T-helper 2 cell (primary cell): ENCODE measurements around the gene GJB1.

Experiments used
- DNase-seq, 5 experiments: peaks; one replicate each; pipeline versions ENCODE4 v3.0.0 to v3.0.0-alpha.2; 2012 to 2022

Gene GJB1

DNA sequence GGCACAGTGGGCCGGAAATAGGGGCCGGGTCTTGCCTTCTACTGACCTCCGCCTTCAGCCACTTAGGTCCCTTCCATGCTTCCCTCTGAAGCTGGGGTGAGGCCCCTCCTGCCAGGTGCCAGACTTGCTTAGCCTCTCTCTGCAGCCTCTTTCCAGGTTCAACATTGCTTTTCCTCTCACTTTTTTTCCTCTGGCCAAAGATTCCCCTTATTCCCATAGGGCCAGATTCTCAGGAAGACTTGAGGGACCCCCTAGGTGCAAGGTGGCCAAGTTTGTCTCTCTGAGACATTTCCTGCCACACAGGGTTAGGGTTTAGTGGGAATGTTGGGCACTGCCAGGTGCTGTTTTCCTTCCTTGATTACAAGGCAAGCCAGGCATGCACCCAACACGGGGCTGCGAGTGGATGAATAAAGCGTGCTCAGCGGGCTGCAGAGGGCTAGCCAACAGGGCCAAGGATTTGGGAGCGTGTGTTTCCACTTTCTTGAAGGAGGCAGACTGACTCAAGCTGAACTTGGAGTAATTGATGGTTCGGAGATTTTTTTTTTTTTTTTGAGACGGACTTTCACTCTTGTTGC, 7.6 kb upstream of the GJB1 start:
- DNase-seq = no peak

- DNase-seq = no peak
Observed at GRCh38 chrX:71216485-71216884, 6.5 kb upstream of the GJB1 start.

GRCh38 chrX:71217298-71217697, 5.7 kb upstream of the GJB1 start:
- DNase-seq = no peak

DNA sequence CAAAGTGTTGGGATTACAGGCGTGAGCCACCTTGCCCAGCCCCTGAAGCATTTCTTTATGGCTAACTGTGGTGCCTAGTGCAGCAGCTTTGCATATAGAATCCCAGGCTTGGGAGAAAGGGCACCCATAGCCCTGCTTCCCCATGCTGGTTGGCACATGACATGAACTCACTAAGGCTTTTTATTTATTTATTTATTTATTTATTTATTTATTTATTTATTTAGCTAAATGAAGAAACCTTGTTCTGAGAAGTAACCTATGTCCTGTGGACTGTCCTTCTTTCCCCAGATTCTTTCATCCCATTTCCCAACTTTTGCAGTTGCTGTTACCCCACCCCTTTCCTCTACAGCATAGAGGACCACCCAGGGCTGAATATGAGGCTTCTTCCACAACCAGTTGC, 1.9 kb upstream of the GJB1 start:
- DNase-seq = no peak

DNA sequence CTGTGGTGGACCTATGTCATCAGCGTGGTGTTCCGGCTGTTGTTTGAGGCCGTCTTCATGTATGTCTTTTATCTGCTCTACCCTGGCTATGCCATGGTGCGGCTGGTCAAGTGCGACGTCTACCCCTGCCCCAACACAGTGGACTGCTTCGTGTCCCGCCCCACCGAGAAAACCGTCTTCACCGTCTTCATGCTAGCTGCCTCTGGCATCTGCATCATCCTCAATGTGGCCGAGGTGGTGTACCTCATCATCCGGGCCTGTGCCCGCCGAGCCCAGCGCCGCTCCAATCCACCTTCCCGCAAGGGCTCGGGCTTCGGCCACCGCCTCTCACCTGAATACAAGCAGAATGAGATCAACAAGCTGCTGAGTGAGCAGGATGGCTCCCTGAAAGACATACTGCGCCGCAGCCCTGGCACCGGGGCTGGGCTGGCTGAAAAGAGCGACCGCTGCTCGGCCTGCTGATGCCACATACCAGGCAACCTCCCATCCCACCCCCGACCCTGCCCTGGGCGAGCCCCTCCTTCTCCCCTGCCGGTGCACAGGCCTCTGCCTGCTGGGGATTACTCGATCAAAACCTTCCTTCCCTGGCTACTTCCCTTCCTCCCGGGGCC, 1.2 kb downstream of the GJB1 start:
- no peak for DNase-seq

DNA sequence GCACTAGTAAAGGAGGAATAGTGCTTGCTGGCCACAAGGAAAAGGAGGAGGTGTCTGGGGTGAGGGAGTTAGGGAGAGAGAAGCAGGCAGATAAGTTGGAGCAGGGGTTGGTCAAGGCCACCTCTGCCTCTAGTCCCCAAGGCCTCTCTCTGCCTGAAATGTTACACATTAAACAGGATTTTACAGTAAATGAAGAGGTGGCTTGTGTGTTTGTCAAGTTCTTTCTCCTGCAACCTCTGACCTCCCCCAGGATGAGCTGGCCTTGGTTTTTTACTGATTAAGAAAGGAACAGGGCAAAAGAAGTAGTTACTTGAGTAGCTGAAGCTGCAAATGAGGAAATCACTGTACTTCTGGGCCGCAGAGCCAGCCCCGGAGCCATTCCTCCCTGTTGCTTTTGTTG, 2.0 kb downstream of the GJB1 start:
- no peak for DNase-seq

DNA sequence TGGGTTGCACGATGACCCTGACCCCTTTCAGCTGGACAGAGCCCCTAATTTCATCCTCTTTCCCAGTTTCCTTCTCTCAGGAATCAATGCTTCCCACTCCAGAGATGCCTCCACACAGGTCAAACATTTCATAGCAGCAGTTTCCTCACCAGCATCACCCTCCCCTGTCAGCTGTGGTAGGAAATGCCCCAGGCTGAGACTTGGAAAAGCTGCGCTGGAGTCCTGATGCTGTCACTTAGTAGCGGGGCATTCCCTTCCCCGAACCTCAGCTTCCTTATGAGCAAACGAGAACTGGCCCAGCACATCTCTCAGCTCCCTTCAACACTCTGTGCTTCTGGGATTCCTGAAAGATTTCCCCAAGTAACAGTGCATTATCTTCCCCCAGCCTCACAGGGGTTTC, 2.7 kb downstream of the GJB1 start:
- DNase-seq = no peak

DNA sequence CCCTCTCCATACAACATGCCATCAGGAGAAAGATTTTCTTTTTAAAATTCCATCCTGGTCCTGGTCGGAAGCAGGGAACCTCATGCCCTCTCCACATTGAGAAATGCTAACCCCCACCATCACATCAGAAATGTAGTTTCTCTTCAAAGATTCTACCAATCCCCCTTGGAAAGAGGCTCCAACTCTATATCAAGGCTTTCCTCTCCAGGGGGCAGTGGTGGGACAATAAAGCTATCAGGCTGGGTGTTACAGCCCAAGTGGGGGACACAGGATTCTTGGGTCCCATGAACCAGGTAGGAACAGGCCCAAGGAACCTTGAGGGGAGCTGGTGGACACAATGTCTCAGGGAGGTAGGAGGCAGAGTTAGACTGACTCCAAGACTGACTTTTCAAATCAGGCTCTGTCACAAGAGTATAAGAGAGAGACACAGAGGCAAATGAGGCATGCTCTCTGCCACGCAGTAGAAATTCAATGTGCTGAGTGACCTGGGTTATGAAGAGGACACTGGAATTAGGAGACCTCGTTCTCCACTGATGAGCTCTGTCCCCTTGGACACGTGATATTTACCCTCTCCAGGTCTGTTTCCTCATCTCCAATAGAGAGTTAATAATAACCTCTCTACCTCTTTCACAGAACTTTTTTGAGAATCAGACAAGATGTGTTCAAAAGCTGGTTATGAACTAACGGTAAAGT, 4.5 kb downstream of the GJB1 start:
- no peak for DNase-seq

DNA sequence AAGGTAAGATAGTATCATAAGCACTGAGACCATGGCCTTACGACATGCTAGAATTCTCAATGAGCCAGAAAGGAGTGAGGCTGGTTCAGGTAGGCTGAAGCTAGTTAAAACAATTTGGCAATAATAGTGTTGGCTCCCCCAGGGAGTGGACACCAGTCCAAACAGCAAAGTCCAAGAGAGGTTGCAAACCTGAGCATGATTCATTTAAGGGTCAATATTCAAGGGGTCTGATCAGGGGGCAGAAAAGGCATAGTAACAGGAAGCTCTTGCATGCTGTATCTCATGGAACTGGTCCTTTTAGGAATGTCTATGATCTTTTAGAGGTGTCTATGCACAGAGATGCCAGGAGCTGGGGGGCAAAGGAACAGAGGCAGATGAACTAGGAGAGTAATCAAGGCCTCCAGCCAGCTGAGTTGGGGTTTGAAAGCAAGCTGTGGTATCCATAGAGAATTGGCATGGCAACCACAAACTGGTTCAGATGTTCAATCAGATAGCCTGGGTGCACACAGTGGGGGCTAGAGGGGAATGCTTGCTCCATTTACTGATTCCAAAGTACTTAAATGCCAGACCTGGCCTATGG, 5.1 kb downstream of the GJB1 start:
- DNase-seq = no peak

- DNase-seq = no peak
Observed at GRCh38 chrX:71235482-71235881, 12.5 kb downstream of the GJB1 start.

DNA sequence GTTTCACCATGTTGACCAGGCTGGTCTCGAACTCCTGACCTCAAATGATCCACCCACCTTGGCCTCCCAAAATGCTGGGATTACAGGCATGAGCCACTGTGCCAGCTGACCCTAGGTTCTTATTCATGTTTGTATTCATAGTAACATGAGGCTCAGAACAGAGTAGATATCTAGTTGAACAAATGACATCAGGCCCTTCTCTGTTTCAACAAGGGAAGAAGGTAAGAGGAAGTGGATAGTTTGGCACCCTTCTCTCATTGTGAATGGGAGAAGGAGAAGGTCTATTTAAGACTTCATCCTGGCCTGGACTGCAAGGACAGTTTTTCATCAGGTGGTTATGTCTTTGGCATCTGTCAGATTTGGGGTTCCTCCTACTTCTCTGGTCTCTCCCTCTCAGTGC, 13.8 kb downstream of the GJB1 start:
- no peak for DNase-seq

- DNase-seq = no peak
Observed at GRCh38 chrX:71239781-71240180, 16.8 kb downstream of the GJB1 start.

- no peak for DNase-seq
Observed at GRCh38 chrX:71241301-71241700, 18.3 kb downstream of the GJB1 start.

DNA sequence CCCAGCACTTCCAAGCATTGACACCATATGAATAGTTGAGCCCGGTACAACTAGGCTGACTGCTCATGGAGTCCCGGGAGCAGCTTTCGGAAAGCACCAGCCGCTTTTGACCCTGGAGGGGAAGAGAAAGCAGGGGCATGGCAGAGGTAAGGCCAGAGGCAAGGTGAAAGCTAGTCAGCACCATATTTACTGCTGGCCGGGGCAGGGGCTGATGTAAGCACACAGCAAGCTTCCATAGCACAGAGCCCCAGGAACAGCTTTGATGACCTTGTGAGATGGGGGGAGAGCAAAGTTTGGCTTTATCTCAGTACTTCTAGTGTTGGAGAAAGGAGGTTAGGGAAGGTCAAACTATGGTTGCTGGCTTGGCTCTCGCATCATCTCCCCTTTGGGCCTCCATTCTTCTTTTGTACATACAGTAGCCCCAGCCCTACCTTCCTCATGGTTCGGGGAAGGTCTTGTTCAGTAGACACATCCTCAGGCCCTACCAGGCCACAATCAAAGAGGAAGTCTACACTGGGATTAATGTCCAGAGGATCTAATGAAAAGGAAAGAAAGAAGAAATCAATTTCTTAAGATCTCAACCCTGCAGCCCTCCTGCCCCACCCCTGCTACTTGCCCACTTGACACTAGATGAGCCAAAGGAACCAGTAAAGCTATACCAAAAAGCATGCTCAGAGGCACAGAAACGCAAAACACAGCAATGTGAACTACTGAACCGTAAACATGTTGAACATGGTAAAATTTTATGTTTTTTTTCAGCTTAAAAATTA, 21.5 kb downstream of the GJB1 start:
- no peak for DNase-seq

GRCh38 chrX:71245159-71245558, 22.1 kb downstream of the GJB1 start:
- DNase-seq = no peak

GRCh38 chrX:71250841-71251240, 27.8 kb downstream of the GJB1 start:
- DNase-seq = no peak

- DNase-seq = no peak
Observed at GRCh38 chrX:71251466-71251973, 28.5 kb downstream of the GJB1 start.

DNA sequence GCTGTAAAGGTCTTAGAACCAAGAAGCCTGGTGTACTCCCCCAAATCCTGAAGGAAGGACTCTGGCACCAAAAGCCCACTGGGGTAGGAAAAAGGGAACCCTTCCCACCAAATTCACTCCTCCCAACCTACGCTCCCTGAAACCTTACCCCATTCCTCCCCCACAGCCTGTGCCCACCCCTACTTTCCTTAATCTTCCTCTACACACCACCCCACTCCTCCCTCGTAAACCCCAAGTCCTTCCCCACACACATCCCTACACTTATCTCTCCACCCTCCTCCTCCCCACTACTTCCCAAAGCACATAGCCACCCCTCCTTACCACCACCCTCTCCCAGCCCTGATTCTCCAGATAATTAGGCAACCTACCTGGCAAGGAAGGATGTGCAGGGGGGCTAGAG, 29.2 kb downstream of the GJB1 start:
- DNase-seq = no peak

- DNase-seq = peak in 3 of 5 experiments; percentile 3 to 34 (median 13)
Observed at GRCh38 chrX:71253253-71254091, 30.4 kb downstream of the GJB1 start.

GRCh38 chrX:71254092-71254963, 31.3 kb downstream of the GJB1 start, which contains the start of gene ZMYM3:
TSS of gene ZMYM3 (minus strand) at chrX:71254140. CDS start at chrX:71253255, 885 bp downstream.
- peak; percentile 45 to 92 (median 73) for DNase-seq

DNA sequence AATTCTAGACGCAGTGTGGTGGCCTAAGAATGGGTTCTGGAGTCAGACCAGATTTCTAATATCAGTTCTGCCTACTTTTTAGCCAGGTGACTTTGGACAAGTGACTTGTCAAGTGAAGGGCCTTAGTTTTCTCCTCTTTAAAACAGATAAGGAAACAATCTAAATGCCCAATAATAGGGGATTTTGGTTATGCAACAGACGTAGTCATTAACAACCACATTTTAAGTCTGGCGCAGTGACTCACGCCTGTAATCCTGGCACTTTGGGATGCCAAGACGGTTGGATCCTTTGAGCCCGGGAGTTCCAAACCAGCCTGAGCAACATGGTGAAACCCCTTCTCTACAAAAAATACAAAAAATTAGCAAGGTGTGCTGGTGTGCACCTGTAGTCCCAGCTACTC, 33.0 kb downstream of the GJB1 start:
- no peak for DNase-seq
